Trophoblast cell (in vitro differentiated cells and primary cell): ENCODE measurements around the gene UNC45B.

Experiments used
- DNase-seq, 2 donors: peaks; one replicate each; pipeline ENCODE4 v3.0.0-alpha.2; 2016
- H2AFZ ChIP-seq: 2 replicates; pipeline ENCODE4 v1.6.1; 2013; ENCODE audit warnings: low read length, moderate library complexity, mild to moderate bottlenecking; ENCODE audit not compliant: insufficient read depth, poor library complexity
- H2AK5ac ChIP-seq: 2 replicates; pipeline ENCODE4 v1.6.1; 2013; ENCODE audit warnings: mild to moderate bottlenecking, low read length
- H2BK120ac ChIP-seq: 2 replicates; pipeline ENCODE4 v1.6.1; 2013; ENCODE audit warnings: low read length, mild to moderate bottlenecking, moderate library complexity; ENCODE audit not compliant: insufficient read depth, poor library complexity
- H2BK12ac ChIP-seq: 2 replicates; pipeline ENCODE4 v1.6.1; 2013; ENCODE audit warnings: mild to moderate bottlenecking, low read length, moderate library complexity
- H2BK5ac ChIP-seq: 2 replicates; pipeline ENCODE4 v1.6.1; 2013; ENCODE audit warnings: low read length, low read depth, moderate library complexity, mild to moderate bottlenecking; ENCODE audit not compliant: poor library complexity
- H3K14ac ChIP-seq: 2 replicates; pipeline ENCODE4 v1.6.1; 2013; ENCODE audit warnings: mild to moderate bottlenecking, low read length
- H3K18ac ChIP-seq: 2 replicates; pipeline ENCODE4 v1.6.1; 2013; ENCODE audit warnings: mild to moderate bottlenecking, low read length
- H3K23ac ChIP-seq: 2 replicates; pipeline ENCODE4 v1.6.1; 2013; ENCODE audit warnings: low read length
- H3K27ac ChIP-seq: 2 replicates; pipeline ENCODE4 v1.5.1; 2013; ENCODE audit warnings: low read depth, mild to moderate bottlenecking, inconsistent platforms, low read length, moderate library complexity
- H3K27me3 ChIP-seq: 2 replicates; pipeline ENCODE4 v1.6.1; 2013; ENCODE audit warnings: inconsistent platforms, mild to moderate bottlenecking, low read length, moderate library complexity; ENCODE audit not compliant: insufficient read depth
- H3K36me3 ChIP-seq, 2 experiments: 1 replicate in 1 of 2; 2 replicates in 1 of 2; pipeline ENCODE4 v1.6.1; 2013; ENCODE audit warnings: low read length in 2 of 2, mild to moderate bottlenecking in 2 of 2, moderate library complexity in 1 of 2; ENCODE audit not compliant: insufficient read depth in 2 of 2, control insufficient read depth in 1 of 2
- H3K4ac ChIP-seq: 2 replicates; pipeline ENCODE4 v1.6.1; 2013; ENCODE audit warnings: low read depth, mild to moderate bottlenecking, low read length, moderate library complexity
- H3K4me1 ChIP-seq, 2 experiments: 1 replicate in 1 of 2; 2 replicates in 1 of 2; pipeline ENCODE4 v1.6.1; 2013; ENCODE audit warnings: low read length in 2 of 2, mild to moderate bottlenecking in 2 of 2, moderate library complexity in 1 of 2; ENCODE audit not compliant: insufficient read depth in 2 of 2, control insufficient read depth in 1 of 2
- H3K4me2 ChIP-seq: 2 replicates; pipeline ENCODE4 v1.6.1; 2013; ENCODE audit warnings: inconsistent platforms, mild to moderate bottlenecking, low read length, moderate library complexity
- H3K4me3 ChIP-seq: 2 replicates; pipeline ENCODE4 v1.5.1; 2013; ENCODE audit warnings: mild to moderate bottlenecking, low read depth, low read length, inconsistent platforms
- H3K79me1 ChIP-seq: one replicate; pipeline ENCODE4 v1.6.1; 2013; ENCODE audit warnings: low read length
- H3K79me2 ChIP-seq: 2 replicates; pipeline ENCODE4 v1.6.1; 2013; ENCODE audit warnings: low read length, mild to moderate bottlenecking; ENCODE audit not compliant: control insufficient read depth, insufficient read depth, poor library complexity
- H3K9ac ChIP-seq: 2 replicates; pipeline ENCODE4 v1.6.1; 2013; ENCODE audit warnings: mild to moderate bottlenecking, low read length
- H3K9me3 ChIP-seq: 2 replicates; pipeline ENCODE4 v1.6.1; 2013; ENCODE audit warnings: low read depth, mild to moderate bottlenecking, control low read depth, inconsistent platforms, low read length; ENCODE audit not compliant: insufficient read depth
- H4K12ac ChIP-seq: 2 replicates; pipeline ENCODE4 v1.6.1; 2013; ENCODE audit warnings: low read depth, mild to moderate bottlenecking, low read length, moderate library complexity
- H4K8ac ChIP-seq: 2 replicates; pipeline ENCODE4 v1.6.1; 2013; ENCODE audit warnings: low read depth, mild to moderate bottlenecking, low read length, moderate library complexity
- H4K91ac ChIP-seq: one replicate; pipeline ENCODE4 v1.6.1; 2013; ENCODE audit warnings: low read depth, mild to moderate bottlenecking, low read length, moderate library complexity
- WGBS: extraction: QIAGEN DNeasy Blood & Tissue Kit; methylation state at CpG from one replicate; pipeline ENCODE4 v1.1.7; 2013; ENCODE audit warnings: missing lambda C conversion rate; ENCODE audit not compliant: insufficient read length, insufficient coverage; ENCODE audit errors: extremely low coverage; 5-methylcytosine and 5-hydroxymethylcytosine counted together

Gene UNC45B

DNA sequence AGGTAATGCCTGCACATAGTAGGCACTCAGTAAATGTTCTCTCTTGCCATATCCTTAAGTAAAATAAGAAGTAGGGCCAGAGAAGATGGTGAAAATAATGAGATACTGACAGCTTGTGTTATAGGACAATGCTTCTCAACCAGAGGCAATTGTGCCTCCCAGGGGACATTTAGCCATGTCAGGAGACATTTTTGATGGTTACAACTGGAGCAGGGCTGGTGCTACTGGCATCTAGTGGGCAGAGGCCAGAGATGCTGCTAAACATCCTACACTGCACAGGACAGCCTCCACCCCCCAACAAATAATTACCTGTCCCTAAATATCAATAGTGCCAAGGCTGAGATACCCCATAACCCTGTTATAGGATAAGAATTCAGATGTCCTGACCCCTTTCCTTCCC, 29.6 kb upstream of the UNC45B start:
- H3K4me1 ChIP-seq, result peaks cover 12 to 21% of the 10 kb centered on the region in 2 experiments
- no peak overlapping the region for H2BK5ac ChIP-seq
- peaks cover 4% of the 10 kb centered on the region for H3K79me2 ChIP-seq
- no peaks in the 10 kb centered on the region for H3K36me3 ChIP-seq
- H3K18ac ChIP-seq, result no peak overlapping the region
- H4K8ac ChIP-seq, result no peak overlapping the region
- H3K27me3 ChIP-seq, result no peaks in the 10 kb centered on the region
- peaks cover 6% of the 10 kb centered on the region for H3K79me1 ChIP-seq
- no peaks in the 10 kb centered on the region for H3K9me3 ChIP-seq
- H3K4ac ChIP-seq, result no peak overlapping the region
- no peak overlapping the region for H3K4me2 ChIP-seq
- H2AFZ ChIP-seq, result no peak overlapping the region
- no peak overlapping the region for H3K4me3 ChIP-seq
- H3K9ac ChIP-seq, result no peak overlapping the region
- H3K14ac ChIP-seq, result no peak overlapping the region
- DNase-seq, result no peak
- H2AK5ac ChIP-seq, result no peak overlapping the region
- no peak overlapping the region for H2BK120ac ChIP-seq
- no peak overlapping the region for H4K12ac ChIP-seq
- H4K91ac ChIP-seq, result no peak overlapping the region
- no peak overlapping the region for H3K23ac ChIP-seq
- no peak overlapping the region for H3K27ac ChIP-seq
- H2BK12ac ChIP-seq, result no peak overlapping the region

DNA sequence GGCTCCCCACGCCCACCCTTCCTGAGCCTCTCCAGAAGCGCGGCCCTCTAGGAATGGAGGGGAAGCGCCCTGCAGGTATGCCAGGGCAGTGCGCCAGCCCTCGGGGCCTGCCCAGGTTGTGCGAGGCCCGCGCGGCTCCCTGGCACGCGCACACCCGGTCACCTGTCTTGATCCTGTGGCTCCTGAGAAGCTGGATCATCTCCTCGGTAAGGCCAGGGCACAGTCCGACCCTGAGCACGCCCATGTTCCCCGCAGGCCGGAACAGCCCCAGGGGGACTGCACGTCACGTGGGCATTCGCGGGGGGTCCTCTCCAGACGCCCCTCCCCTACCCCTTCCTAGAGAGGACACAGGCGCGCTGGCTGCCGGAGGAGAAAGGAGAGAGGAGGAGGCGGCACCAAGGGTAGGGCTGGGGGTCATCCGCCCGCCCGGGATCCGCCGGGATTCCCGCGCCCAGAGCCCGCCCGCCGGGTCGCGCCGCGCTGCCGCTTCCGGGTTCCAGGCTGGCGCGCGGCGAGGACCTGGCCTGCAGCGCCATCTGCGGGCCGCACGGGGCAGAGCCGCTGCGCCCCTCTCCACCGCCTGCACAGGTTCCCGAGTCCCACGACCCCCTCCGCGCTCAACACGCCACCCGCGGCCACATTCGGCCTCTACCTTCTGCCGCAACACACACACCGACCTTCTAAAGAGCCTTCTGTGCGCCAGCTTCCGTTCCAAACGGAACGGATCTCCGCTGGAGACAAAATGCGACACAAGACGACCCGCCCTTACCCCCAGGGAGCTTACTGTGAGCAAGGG, 28.0 kb upstream of the UNC45B start, which contains the start of gene RAD51D:
RAD51D (minus strand) TSS at position 491 of the 796 bp plus-strand sequence; CDS start at position 244, 247 bp downstream.
- H2BK12ac ChIP-seq, result peak within 1 kb of the TSS; percentile 2
- peak within 1 kb of the TSS; percentile 69 for H4K8ac ChIP-seq
- peak within 1 kb of the TSS; percentile 82 for H3K4me3 ChIP-seq
- peak within 1 kb of the TSS; percentile 62 for H2AFZ ChIP-seq
- H3K4me2 ChIP-seq, result peak within 1 kb of the TSS; percentile 82
- H3K4ac ChIP-seq, result peak within 1 kb of the TSS; percentile 8
- WGBS, result no CpG with 5 or more reads among the region's 72 CpGs
- H4K91ac ChIP-seq, result peak within 1 kb of the TSS; percentile 72
- H2AK5ac ChIP-seq, result peak within 1 kb of the TSS; percentile 11
- H3K79me1 ChIP-seq, result peaks cover 6% of the 10 kb centered on the region
- H3K18ac ChIP-seq, result peak within 1 kb of the TSS; percentile 75
- H3K23ac ChIP-seq, result no peak within 1 kb of the TSS
- peaks cover 12 to 21% of the 10 kb centered on the region in 2 experiments for H3K4me1 ChIP-seq
- peaks cover 4% of the 10 kb centered on the region for H3K79me2 ChIP-seq
- H3K36me3 ChIP-seq, result no peaks in the 10 kb centered on the region
- H2BK5ac ChIP-seq, result peak within 1 kb of the TSS; percentile 3
- peak within 1 kb of the TSS; percentile 3 for H3K27ac ChIP-seq
- no peaks in the 10 kb centered on the region for H3K9me3 ChIP-seq
- DNase-seq, result peak; percentile 70 to 85
- H3K27me3 ChIP-seq, result no peaks in the 10 kb centered on the region
- peak within 1 kb of the TSS; percentile 77 for H3K9ac ChIP-seq
- H4K12ac ChIP-seq, result peak within 1 kb of the TSS; percentile 75
- H2BK120ac ChIP-seq, result peak within 1 kb of the TSS; percentile 28
- H3K14ac ChIP-seq, result peak within 1 kb of the TSS; percentile 52

- H3K9ac ChIP-seq, result no peak within 1 kb of the TSS
- peaks cover 6% of the 10 kb centered on the region for H3K79me1 ChIP-seq
- no peak within 1 kb of the TSS for H3K23ac ChIP-seq
- H3K79me2 ChIP-seq, result peaks cover 4% of the 10 kb centered on the region
- no peaks in the 10 kb centered on the region for H3K9me3 ChIP-seq
- H3K36me3 ChIP-seq, result no peaks in the 10 kb centered on the region
- H3K27ac ChIP-seq, result no peak within 1 kb of the TSS
- no peak within 1 kb of the TSS for H3K4me2 ChIP-seq
- no peak within 1 kb of the TSS for H4K12ac ChIP-seq
- H3K4me1 ChIP-seq, result peaks cover 9 to 15% of the 10 kb centered on the region in 2 experiments
- no peak within 1 kb of the TSS for H4K91ac ChIP-seq
- H3K4me3 ChIP-seq, result no peak within 1 kb of the TSS
- DNase-seq, result no peak
- no peak within 1 kb of the TSS for H2BK120ac ChIP-seq
- H3K14ac ChIP-seq, result no peak within 1 kb of the TSS
- H2AK5ac ChIP-seq, result no peak within 1 kb of the TSS
- no peak within 1 kb of the TSS for H4K8ac ChIP-seq
- no CpG with 5 or more reads among the region's 3 CpGs for WGBS
- H2AFZ ChIP-seq, result no peak within 1 kb of the TSS
- no peak within 1 kb of the TSS for H2BK5ac ChIP-seq
- no peak within 1 kb of the TSS for H3K4ac ChIP-seq
- H3K27me3 ChIP-seq, result no peaks in the 10 kb centered on the region
- no peak within 1 kb of the TSS for H3K18ac ChIP-seq
- no peak within 1 kb of the TSS for H2BK12ac ChIP-seq
Observed at GRCh38 chr17:35121315-35121714, 26.3 kb upstream of the UNC45B start, which contains the start of gene FNDC8. Gene FNDC8, plus strand, starts transcription at chr17:35121615. Its CDS starts 79 bp downstream, at chr17:35121694.

- WGBS, result no CpG with 5 or more reads among the region's 11 CpGs
- no peak overlapping the region for H4K8ac ChIP-seq
- no peak overlapping the region for H2BK12ac ChIP-seq
- H3K79me2 ChIP-seq, result no peaks in the 10 kb centered on the region
- H3K9ac ChIP-seq, result no peak overlapping the region
- peaks cover 18 to 24% of the 10 kb centered on the region in 2 experiments for H3K36me3 ChIP-seq
- no peak overlapping the region for H4K12ac ChIP-seq
- H2AFZ ChIP-seq, result no peak overlapping the region
- no peak overlapping the region for H3K4me2 ChIP-seq
- H2AK5ac ChIP-seq, result no peak overlapping the region
- no peak overlapping the region for H3K23ac ChIP-seq
- H3K4me1 ChIP-seq, result no peaks in the 10 kb centered on the region
- H3K9me3 ChIP-seq, result no peaks in the 10 kb centered on the region
- no peak overlapping the region for H3K27ac ChIP-seq
- H3K14ac ChIP-seq, result no peak overlapping the region
- no peak overlapping the region for H2BK120ac ChIP-seq
- no peaks in the 10 kb centered on the region for H3K79me1 ChIP-seq
- H3K4ac ChIP-seq, result no peak overlapping the region
- H3K27me3 ChIP-seq, result no peaks in the 10 kb centered on the region
- DNase-seq, result no peak
- no peak overlapping the region for H3K18ac ChIP-seq
- no peak overlapping the region for H3K4me3 ChIP-seq
- H2BK5ac ChIP-seq, result no peak overlapping the region
- no peak overlapping the region for H4K91ac ChIP-seq
Observed at GRCh38 chr17:35127751-35128514, 19.7 kb upstream of the UNC45B start.
